Measurements from ENCODE around the gene KRT33A. TPM values are rescaled to one million over a fixed set of nuclear protein-coding genes. Genes with fewer than 3 reads are reported as not detected.
A peak's percentile ranks its signal among the peaks of the same experiment; 100 is the strongest.

KRT33A gene
- total RNA-seq, 1 donor from 2014 or later: not detected

- DNase-seq (ENCODE audit: low spot score in 2 of 2, unreplicated experiment in 2 of 2): no peak
- Mint-ChIP-seq H3K4me1 (peaks cover 22% of the 10 kb centered on the region), H3K27me3 (ENCODE audit: low read depth) (no peaks in the 10 kb centered on the region), H3K9me3 (peaks cover 17% of the 10 kb centered on the region), H3K36me3 (peaks cover 7% of the 10 kb centered on the region), H3K4me3 (no peak overlapping the region), H3K27ac (no peak overlapping the region)
- TF ChIP-seq CTCF (IDR thresholded peaks at IDR 0.05; ENCODE audit: unreplicated experiment): no peak
Observed at GRCh38 chr17:41343029-41343428, 7.6 kb downstream of the KRT33A start.

GRCh38 chr17:41340934-41341861, 9.4 kb downstream of the KRT33A start:
- no peak for TF ChIP-seq CTCF (IDR thresholded peaks at IDR 0.05; ENCODE audit: unreplicated experiment)
- Mint-ChIP-seq H3K36me3 (peaks cover 7% of the 10 kb centered on the region), H3K27ac (no peak overlapping the region), H3K9me3 (peaks cover 17% of the 10 kb centered on the region), H3K4me3 (no peak overlapping the region), H3K27me3 (ENCODE audit: low read depth) (no peaks in the 10 kb centered on the region), H3K4me1 (peaks cover 20% of the 10 kb centered on the region)
- DNase-seq (ENCODE audit: low spot score in 2 of 2, unreplicated experiment in 2 of 2): no peak

GRCh38 chr17:41340494-41340893, 10.1 kb downstream of the KRT33A start:
- no peak for TF ChIP-seq CTCF (IDR thresholded peaks at IDR 0.05; ENCODE audit: unreplicated experiment)
- DNase-seq (ENCODE audit: low spot score in 2 of 2, unreplicated experiment in 2 of 2): no peak
- peaks cover 17% of the 10 kb centered on the region for H3K4me1 Mint-ChIP-seq
- peaks cover 7% of the 10 kb centered on the region for H3K36me3 Mint-ChIP-seq
- no peak overlapping the region for H3K4me3 Mint-ChIP-seq
- no peak overlapping the region for H3K27ac Mint-ChIP-seq
- H3K9me3 Mint-ChIP-seq: peaks cover 17% of the 10 kb centered on the region
- H3K27me3 Mint-ChIP-seq (ENCODE audit: low read depth): no peaks in the 10 kb centered on the region

- Mint-ChIP-seq H3K4me1 (peaks cover 17% of the 10 kb centered on the region), H3K9me3 (peaks cover 17% of the 10 kb centered on the region), H3K4me3 (no peak overlapping the region), H3K27ac (peak overlapping the region; percentile 9), H3K36me3 (peaks cover 7% of the 10 kb centered on the region), H3K27me3 (ENCODE audit: low read depth) (no peaks in the 10 kb centered on the region)
- DNase-seq (ENCODE audit: low spot score in 2 of 2, unreplicated experiment in 2 of 2): no peak
- TF ChIP-seq CTCF (IDR thresholded peaks at IDR 0.05; ENCODE audit: unreplicated experiment): no peak
Observed at GRCh38 chr17:41339571-41340172, 11.0 kb downstream of the KRT33A start.

- no peak for TF ChIP-seq CTCF (IDR thresholded peaks at IDR 0.05; ENCODE audit: unreplicated experiment)
- Mint-ChIP-seq H3K27ac (peak overlapping the region; percentile 53), H3K4me1 (peaks cover 19% of the 10 kb centered on the region), H3K27me3 (ENCODE audit: low read depth) (no peaks in the 10 kb centered on the region), H3K4me3 (no peak overlapping the region), H3K9me3 (peaks cover 17% of the 10 kb centered on the region), H3K36me3 (peaks cover 7% of the 10 kb centered on the region)
- DNase-seq (ENCODE audit: low spot score in 2 of 2, unreplicated experiment in 2 of 2): no peak
Observed at GRCh38 chr17:41338961-41339485, 11.6 kb downstream of the KRT33A start.

Data from mesothelial cell of epicardium (in vitro differentiated cells).